K562 (cell line): ENCODE results near the gene NTPCR. TPM values are rescaled to one million over a fixed set of nuclear protein-coding genes. Genes with fewer than 3 reads are reported as not detected.

ENCODE experiments used
- CHD7 ChIP-seq: fragments of 200-600 bp; sonication (generic); IDR thresholded peaks from one replicate; pipeline ENCODE4 v1.6.1; 2012; ENCODE audit warnings: mild to moderate bottlenecking, low read depth, low read length, inconsistent platforms
- CREBBP ChIP-seq: IDR thresholded peaks from one replicate; pipeline ENCODE4 v1.6.1; 2012; ENCODE audit warnings: low read depth, mild to moderate bottlenecking, control low read depth, inconsistent platforms, low read length
- E2F4 ChIP-seq: sonication (generic); formaldehyde crosslinking; IDR thresholded peaks from 2 replicates; pipeline ENCODE4 v1.8.0; 2022; ENCODE audit warnings: mild to moderate bottlenecking, low read depth, missing genetic modification reagents
- NCOA4 ChIP-seq: fragments of 450-650 bp; IDR thresholded peaks from 2 replicates; pipeline ENCODE4 v1.6.1; 2018; ENCODE audit warnings: mild to moderate bottlenecking; ENCODE audit not compliant: partially characterized antibody
- NFE2 ChIP-seq: IDR thresholded peaks from 2 replicates; pipeline ENCODE4 v1.6.1; 2014; ENCODE audit warnings: antibody characterized with exemption, low read depth
- NONO ChIP-seq, 2 experiments: fragments of 200-400 bp in 1 of 2; fragments of 450-650 bp in 1 of 2; formaldehyde crosslinking in 1 of 2; IDR thresholded peaks; 2 replicates each; pipeline ENCODE4 v1.6.1; 2017; ENCODE audit warnings: low read depth in 2 of 2, mild to moderate bottlenecking in 2 of 2, moderate library complexity in 2 of 2, low read length in 1 of 2
- STAT6 ChIP-seq: sonication (generic); formaldehyde crosslinking; IDR thresholded peaks from 2 replicates; pipeline ENCODE4 v1.8.1; 2023; ENCODE audit warnings: mild to moderate bottlenecking, missing genetic modification reagents
- ZEB2 ChIP-seq: fragments of 450-650 bp; IDR thresholded peaks from 2 replicates; pipeline ENCODE4 v1.6.1; 2016
- ZNF444 ChIP-seq: fragments of 250-450 bp; sonication (Bioruptor Pico); IDR thresholded peaks from 2 replicates; pipeline ENCODE4 v1.4.0; 2020; ENCODE audit warnings: mild to moderate bottlenecking, moderate library complexity
- ZNF77 ChIP-seq: fragments of 250-450 bp; sonication (Bioruptor Pico); IDR thresholded peaks from 2 replicates; pipeline ENCODE4 v1.5.0; 2020
- polyA plus RNA-seq, 8 experiments: library from polyadenylated mRNA; depleted of rRNA in 4 of 8; stranded (reverse) in 5 of 8; unstranded in 3 of 8; fragments of >200 nt; fragmentation: Nextera tagmentation in 2 of 8; fragmentation: Illumina TruSeq in 1 of 8; extraction: Ambion mirVana in 2 of 8; extraction: Trizol in 1 of 8; gene quantifications; 2 replicates each; pipeline versions ENCODE4 v1.2.1 to v1.2.3, GENCODE V29; 2011 to 2014; ENCODE audit warnings: inconsistent platforms in 1 of 8, missing spikeins in 1 of 8
- total RNA-seq, 7 experiments: library from RNA; depleted of rRNA in 6 of 7; stranded (reverse); fragments of >200 nt in 6 of 7; fragmentation: Illumina TruSeq in 2 of 7; extraction: Trizol in 2 of 7; gene quantifications; 2 replicates each; pipeline versions ENCODE4 v1.2.1 to v1.2.3, GENCODE V29; 2011 to 2021; ENCODE audit warnings: low replicate concordance in 1 of 7

Gene NTPCR
- total and polyA plus RNA-seq, 9 of the 15 experiments (the other 6 are each of a cell fraction or from before 2014, with no cell fraction given) = 19.3 to 105 (median 48.8) TPM

GRCh38 chr1:232950197-232951176 is at the start of gene NTPCR (continued):
- TF ChIP-seq E2F4 (CRISPR knock-in tag) (no peak), ZNF444 (CRISPR knock-in tag) (no peak), NCOA4 (no peak), NONO (IDR thresholded peaks at IDR 0.05; ENCODE audit: low read depth in 2 of 2, low read length in 1 of 2) (no peak), NFE2 (no peak), ZNF77 (CRISPR knock-in tag) (no peak), ZEB2 (no peak), CREBBP (no peak), STAT6 (no peak), CHD7 (no peak)
